ENCODE measurements around the gene PLCH1.

PLCH1 gene

DNA sequence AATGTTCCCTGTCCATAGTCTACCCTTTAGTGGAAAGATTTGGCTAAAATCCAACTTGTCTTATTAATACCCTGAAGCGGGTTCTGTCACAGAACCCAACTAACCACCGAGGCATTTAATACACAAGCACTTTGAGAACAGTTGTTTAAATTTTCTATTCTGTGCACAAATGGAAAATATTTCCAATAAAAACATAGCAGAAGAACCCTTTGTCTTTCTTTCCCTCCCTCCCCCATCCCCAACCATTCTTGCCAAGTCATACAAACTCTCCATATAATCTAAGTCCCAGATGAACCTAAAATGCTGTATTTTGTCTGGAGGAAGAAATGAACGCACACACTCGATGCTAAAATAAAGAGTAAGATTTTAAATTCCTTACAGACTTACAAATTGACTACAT is 324.5 kb downstream of the PLCH1 start:
- Histone ChIP-seq H3K27ac (ENCODE audit: low read length) (no peak overlapping the region), H3K9me3 (ENCODE audit: control insufficient read depth in 2 of 2, low read length in 2 of 2) (no peaks in the 10 kb centered on the region), H3K9ac (ENCODE audit: low read length in 2 of 2) (no peak overlapping the region), H3K36me3 (ENCODE audit: control insufficient read depth in 2 of 2, insufficient read depth in 2 of 2, low read length in 2 of 2) (no peaks in the 10 kb centered on the region), H3K4me3 (ENCODE audit: low read length in 2 of 2) (no peak overlapping the region), H3K27me3 (ENCODE audit: control insufficient read depth in 1 of 2, insufficient read depth in 2 of 2, low read length in 2 of 2) (no peaks in the 10 kb centered on the region), H3K4me1 (ENCODE audit: control insufficient read depth, insufficient read depth, low read length) (no peaks in the 10 kb centered on the region)

DNA sequence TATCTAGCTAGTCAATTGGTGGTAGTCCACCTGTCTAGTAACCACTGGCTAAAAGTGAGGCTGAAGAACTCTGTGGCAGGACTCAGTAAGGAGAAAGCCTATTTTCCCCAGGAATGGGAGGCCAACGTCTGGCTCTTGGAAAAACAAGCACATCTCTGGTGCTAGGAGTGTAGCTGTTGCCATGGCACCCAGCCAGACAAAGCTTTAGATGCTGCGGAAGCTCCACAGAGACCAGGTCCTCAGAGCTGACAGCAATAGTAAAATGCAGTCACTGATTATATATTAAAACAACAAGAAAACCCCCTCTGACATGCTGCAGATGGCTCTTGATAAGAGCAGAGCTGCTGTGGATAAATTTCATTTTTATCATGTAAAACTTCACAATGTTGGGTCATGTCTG is 326.5 kb downstream of the PLCH1 start:
- Histone ChIP-seq H3K36me3 (ENCODE audit: control insufficient read depth in 2 of 2, insufficient read depth in 2 of 2, low read length in 2 of 2) (no peaks in the 10 kb centered on the region), H3K9ac (ENCODE audit: low read length in 2 of 2) (no peak overlapping the region), H3K27me3 (ENCODE audit: control insufficient read depth in 1 of 2, insufficient read depth in 2 of 2, low read length in 2 of 2) (no peaks in the 10 kb centered on the region), H3K4me1 (ENCODE audit: control insufficient read depth, insufficient read depth, low read length) (no peaks in the 10 kb centered on the region), H3K4me3 (ENCODE audit: low read length in 2 of 2) (no peak overlapping the region), H3K27ac (ENCODE audit: low read length) (no peak overlapping the region), H3K9me3 (ENCODE audit: control insufficient read depth in 2 of 2, low read length in 2 of 2) (no peaks in the 10 kb centered on the region)

DNA sequence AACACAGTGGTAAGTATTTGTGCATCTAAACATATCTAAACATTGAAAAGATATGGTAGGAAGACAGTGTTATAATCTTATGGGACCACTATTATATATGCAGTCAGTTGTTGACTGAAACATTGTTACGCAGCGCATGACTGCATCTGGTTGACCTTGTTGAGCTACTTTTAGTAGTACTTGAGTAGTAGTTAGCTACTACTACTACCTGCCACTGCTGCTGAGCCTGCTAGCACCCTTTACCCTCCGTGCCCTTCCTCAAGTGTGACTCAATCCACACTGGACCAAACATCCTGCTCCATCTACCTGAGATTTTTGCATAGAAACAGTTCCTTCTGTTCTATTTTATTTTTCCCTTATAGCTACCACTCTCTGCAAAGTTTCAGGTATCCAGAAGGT is 327.8 kb downstream of the PLCH1 start:
- H3K27me3 ChIP-seq (ENCODE audit: control insufficient read depth in 1 of 2, insufficient read depth in 2 of 2, low read length in 2 of 2): no peaks in the 10 kb centered on the region
- no peaks in the 10 kb centered on the region for H3K36me3 ChIP-seq (ENCODE audit: control insufficient read depth in 2 of 2, insufficient read depth in 2 of 2, low read length in 2 of 2)
- H3K4me3 ChIP-seq (ENCODE audit: low read length in 2 of 2): no peak overlapping the region
- H3K9ac ChIP-seq (ENCODE audit: low read length in 2 of 2): no peak overlapping the region
- no peak overlapping the region for H3K27ac ChIP-seq (ENCODE audit: low read length)
- no peaks in the 10 kb centered on the region for H3K9me3 ChIP-seq (ENCODE audit: control insufficient read depth in 2 of 2, low read length in 2 of 2)
- H3K4me1 ChIP-seq (ENCODE audit: control insufficient read depth, insufficient read depth, low read length): no peaks in the 10 kb centered on the region

DNA sequence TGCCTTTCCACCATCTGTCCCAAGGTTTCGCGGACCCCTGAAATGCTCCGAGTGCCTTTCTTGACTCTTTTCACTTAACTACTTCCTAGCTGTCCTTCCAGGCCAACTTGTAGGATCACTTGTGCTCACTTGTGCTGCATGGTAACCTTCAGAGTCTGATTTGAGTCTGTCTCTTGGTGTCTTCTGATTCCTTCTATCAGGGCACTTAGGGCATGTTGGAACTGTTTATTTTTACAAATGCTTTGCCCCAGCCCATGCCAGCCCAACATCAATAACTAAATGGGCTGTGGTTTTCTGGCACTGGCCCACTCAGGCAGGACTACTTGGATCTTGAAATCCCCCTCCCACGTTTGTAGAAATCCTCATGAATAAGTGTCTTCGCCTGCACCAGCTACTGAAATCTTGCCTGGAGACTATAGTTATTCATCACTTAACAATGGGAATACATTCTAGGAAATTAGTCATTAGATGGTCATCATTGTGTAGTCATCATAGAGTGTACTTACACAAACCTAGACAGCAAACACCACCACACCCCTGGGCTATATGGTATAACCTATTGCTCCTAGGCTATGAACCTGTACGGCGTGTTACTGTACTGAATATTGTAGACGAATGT is 328.3 kb downstream of the PLCH1 start:
- Histone ChIP-seq H3K4me1 (ENCODE audit: control insufficient read depth, insufficient read depth, low read length) (no peaks in the 10 kb centered on the region), H3K27ac (ENCODE audit: low read length) (no peak overlapping the region), H3K36me3 (ENCODE audit: control insufficient read depth in 2 of 2, insufficient read depth in 2 of 2, low read length in 2 of 2) (no peaks in the 10 kb centered on the region), H3K27me3 (ENCODE audit: control insufficient read depth in 1 of 2, insufficient read depth in 2 of 2, low read length in 2 of 2) (no peaks in the 10 kb centered on the region), H3K9ac (ENCODE audit: low read length in 2 of 2) (no peak overlapping the region), H3K9me3 (ENCODE audit: control insufficient read depth in 2 of 2, low read length in 2 of 2) (no peaks in the 10 kb centered on the region), H3K4me3 (ENCODE audit: low read length in 2 of 2) (no peak overlapping the region)

DNA sequence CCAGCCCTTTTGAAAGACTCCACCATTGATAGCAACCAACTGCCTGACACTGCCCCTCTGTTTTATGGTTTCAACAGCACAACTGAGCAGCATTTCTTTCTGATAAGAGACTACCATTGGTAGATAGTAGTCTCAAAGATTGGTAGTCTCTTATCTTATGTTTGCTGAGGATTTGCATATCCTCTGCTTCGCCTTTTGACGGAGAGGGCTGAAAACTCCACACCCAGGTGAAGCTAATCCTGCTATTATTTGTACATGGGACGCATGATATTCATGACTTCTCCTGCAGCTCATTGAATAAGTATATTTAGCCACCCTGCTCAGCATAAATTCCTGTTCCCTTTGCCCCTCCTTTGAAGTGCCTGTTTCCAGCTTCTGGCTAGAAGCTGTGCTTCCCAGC is 332.0 kb downstream of the PLCH1 start:
- no peak overlapping the region for H3K9ac ChIP-seq (ENCODE audit: low read length in 2 of 2)
- H3K36me3 ChIP-seq (ENCODE audit: control insufficient read depth in 2 of 2, insufficient read depth in 2 of 2, low read length in 2 of 2): no peaks in the 10 kb centered on the region
- no peaks in the 10 kb centered on the region for H3K9me3 ChIP-seq (ENCODE audit: control insufficient read depth in 2 of 2, low read length in 2 of 2)
- H3K4me3 ChIP-seq (ENCODE audit: low read length in 2 of 2): no peak overlapping the region
- H3K4me1 ChIP-seq (ENCODE audit: control insufficient read depth, insufficient read depth, low read length): no peaks in the 10 kb centered on the region
- H3K27me3 ChIP-seq (ENCODE audit: control insufficient read depth in 1 of 2, insufficient read depth in 2 of 2, low read length in 2 of 2): no peaks in the 10 kb centered on the region
- H3K27ac ChIP-seq (ENCODE audit: low read length): no peak overlapping the region

DNA sequence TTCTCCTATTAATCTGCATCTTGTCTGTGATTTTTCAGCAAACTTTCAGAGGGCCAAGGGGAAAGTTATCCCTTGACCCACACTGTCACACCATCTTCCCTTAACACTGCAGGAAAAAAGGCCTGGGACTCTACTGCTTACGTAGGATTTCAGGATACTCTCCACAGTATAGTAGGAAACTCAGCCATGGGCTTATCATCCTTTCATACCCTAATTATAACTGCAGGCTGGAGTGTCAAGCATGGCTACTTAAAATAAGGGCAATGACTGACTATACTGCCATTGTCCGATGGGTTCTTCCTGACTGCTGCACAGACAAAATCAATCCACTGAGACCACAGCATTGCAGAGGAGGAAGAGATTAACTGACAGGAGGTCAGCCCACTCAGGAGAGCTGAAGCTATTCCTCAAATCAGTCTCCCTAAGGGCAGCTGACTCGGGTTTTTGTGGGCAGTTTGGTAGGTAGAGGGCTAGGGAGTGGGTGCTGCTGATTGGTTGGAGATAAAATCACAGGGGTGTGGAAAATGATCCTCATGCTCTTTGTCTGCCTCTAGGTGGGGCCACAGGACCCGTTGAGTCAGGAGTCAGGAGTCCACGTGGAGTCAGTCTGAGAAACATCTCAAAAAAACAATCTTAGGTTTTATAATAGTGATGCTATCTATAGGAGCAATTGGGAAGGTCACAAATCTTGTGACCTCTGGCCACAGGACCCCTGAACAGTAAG is 333.2 kb downstream of the PLCH1 start:
- Histone ChIP-seq H3K36me3 (ENCODE audit: control insufficient read depth in 2 of 2, insufficient read depth in 2 of 2, low read length in 2 of 2) (no peaks in the 10 kb centered on the region), H3K9ac (ENCODE audit: low read length in 2 of 2) (no peak overlapping the region), H3K4me3 (ENCODE audit: low read length in 2 of 2) (no peak overlapping the region), H3K9me3 (ENCODE audit: control insufficient read depth in 2 of 2, low read length in 2 of 2) (no peaks in the 10 kb centered on the region), H3K27me3 (ENCODE audit: control insufficient read depth in 1 of 2, insufficient read depth in 2 of 2, low read length in 2 of 2) (no peaks in the 10 kb centered on the region), H3K27ac (ENCODE audit: low read length) (no peak overlapping the region), H3K4me1 (ENCODE audit: control insufficient read depth, insufficient read depth, low read length) (no peaks in the 10 kb centered on the region)

DNA sequence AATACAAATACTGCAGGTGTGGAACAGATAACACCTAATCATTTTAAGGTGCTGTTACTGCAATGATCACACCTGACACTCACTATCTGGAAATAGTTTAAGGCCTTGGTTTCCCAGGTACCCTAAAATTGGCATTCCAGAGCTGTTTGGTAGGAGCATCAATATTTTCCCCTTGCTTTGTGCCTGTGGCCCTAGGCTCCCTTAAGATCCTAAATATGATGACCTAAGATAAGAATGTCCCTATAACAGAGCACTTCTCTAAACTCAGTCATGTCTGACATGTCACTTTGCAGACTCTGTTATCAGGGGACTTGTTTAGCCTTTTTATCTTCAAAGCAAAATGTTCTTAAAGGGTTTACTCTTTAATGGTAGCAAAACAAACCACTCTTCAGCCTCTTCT is 335.5 kb downstream of the PLCH1 start:
- Histone ChIP-seq H3K36me3 (ENCODE audit: control insufficient read depth in 2 of 2, insufficient read depth in 2 of 2, low read length in 2 of 2) (no peaks in the 10 kb centered on the region), H3K9me3 (ENCODE audit: control insufficient read depth in 2 of 2, low read length in 2 of 2) (no peaks in the 10 kb centered on the region), H3K4me1 (ENCODE audit: control insufficient read depth, insufficient read depth, low read length) (no peaks in the 10 kb centered on the region), H3K4me3 (ENCODE audit: low read length in 2 of 2) (no peak overlapping the region), H3K27me3 (ENCODE audit: control insufficient read depth in 1 of 2, insufficient read depth in 2 of 2, low read length in 2 of 2) (no peaks in the 10 kb centered on the region), H3K27ac (ENCODE audit: low read length) (no peak overlapping the region), H3K9ac (ENCODE audit: low read length in 2 of 2) (no peak overlapping the region)

DNA sequence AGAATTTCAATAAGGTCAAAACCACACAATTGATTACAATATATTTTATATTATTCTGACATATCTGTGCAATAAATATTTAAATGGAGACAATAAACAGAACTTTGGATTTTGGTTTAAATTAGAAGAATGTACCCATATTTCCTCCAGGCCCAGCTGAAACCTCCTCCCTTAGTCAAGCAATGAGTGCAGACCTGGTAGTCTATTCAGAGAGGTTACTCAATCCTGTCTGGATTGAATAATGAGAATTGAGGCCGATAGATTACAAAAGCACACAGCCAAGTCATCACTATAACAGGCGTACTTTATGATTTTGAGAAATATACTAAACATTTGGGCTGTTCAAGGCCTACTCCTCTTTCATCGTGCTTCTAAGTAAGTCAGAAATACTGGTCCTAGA is 336.9 kb downstream of the PLCH1 start:
- Histone ChIP-seq H3K4me3 (ENCODE audit: low read length in 2 of 2) (no peak overlapping the region), H3K9me3 (ENCODE audit: control insufficient read depth in 2 of 2, low read length in 2 of 2) (no peaks in the 10 kb centered on the region), H3K27ac (ENCODE audit: low read length) (no peak overlapping the region), H3K4me1 (ENCODE audit: control insufficient read depth, insufficient read depth, low read length) (no peaks in the 10 kb centered on the region), H3K9ac (ENCODE audit: low read length in 2 of 2) (no peak overlapping the region), H3K36me3 (ENCODE audit: control insufficient read depth in 2 of 2, insufficient read depth in 2 of 2, low read length in 2 of 2) (no peaks in the 10 kb centered on the region), H3K27me3 (ENCODE audit: control insufficient read depth in 1 of 2, insufficient read depth in 2 of 2, low read length in 2 of 2) (no peaks in the 10 kb centered on the region)

DNA sequence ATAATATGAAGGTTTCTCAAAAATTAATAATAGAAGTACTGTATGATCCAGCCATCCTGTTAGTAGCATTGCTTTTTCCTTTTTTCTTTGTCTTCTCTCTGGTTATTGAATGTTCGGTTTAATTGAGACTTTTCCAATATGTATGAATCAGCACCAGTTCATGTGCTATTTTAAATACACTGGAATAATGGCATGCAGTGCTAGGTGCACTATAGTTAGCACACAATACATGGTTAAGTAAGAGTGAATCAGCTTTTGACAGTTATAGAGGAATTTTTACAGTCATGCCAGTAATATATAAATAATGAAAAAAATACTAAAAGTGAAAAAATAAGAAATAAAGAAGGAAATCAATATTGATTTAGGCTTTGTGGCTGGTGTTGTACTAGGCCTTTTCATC is 337.5 kb downstream of the PLCH1 start:
- Histone ChIP-seq H3K9ac (ENCODE audit: low read length in 2 of 2) (no peak overlapping the region), H3K27me3 (ENCODE audit: control insufficient read depth in 1 of 2, insufficient read depth in 2 of 2, low read length in 2 of 2) (no peaks in the 10 kb centered on the region), H3K9me3 (ENCODE audit: control insufficient read depth in 2 of 2, low read length in 2 of 2) (no peaks in the 10 kb centered on the region), H3K4me1 (ENCODE audit: control insufficient read depth, insufficient read depth, low read length) (no peaks in the 10 kb centered on the region), H3K27ac (ENCODE audit: low read length) (no peak overlapping the region), H3K36me3 (ENCODE audit: control insufficient read depth in 2 of 2, insufficient read depth in 2 of 2, low read length in 2 of 2) (no peaks in the 10 kb centered on the region), H3K4me3 (ENCODE audit: low read length in 2 of 2) (no peak overlapping the region)

DNA sequence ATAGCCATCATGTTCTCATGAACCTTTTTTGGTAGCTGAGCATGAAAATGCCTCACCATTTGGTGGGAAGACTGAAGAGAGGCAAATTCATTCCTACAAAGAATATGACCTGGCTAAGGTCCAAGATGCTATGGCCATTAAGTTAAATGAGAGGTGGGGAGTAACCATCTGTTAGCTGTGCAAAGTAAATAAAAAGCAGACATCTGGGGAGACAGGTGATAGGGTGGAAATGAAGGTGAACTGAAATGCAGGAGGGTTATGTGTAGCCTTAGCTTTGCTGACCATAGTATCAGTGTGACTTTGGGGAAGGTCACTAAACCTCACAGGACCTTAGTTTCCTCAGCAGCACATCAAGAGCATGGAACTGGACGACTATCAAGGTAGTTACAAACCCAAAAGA is 340.4 kb downstream of the PLCH1 start:
- H3K9ac ChIP-seq (ENCODE audit: low read length in 2 of 2): no peak overlapping the region
- H3K36me3 ChIP-seq (ENCODE audit: control insufficient read depth in 2 of 2, insufficient read depth in 2 of 2, low read length in 2 of 2): no peaks in the 10 kb centered on the region
- no peak overlapping the region for H3K27ac ChIP-seq (ENCODE audit: low read length)
- H3K4me1 ChIP-seq (ENCODE audit: control insufficient read depth, insufficient read depth, low read length): no peaks in the 10 kb centered on the region
- no peak overlapping the region for H3K4me3 ChIP-seq (ENCODE audit: low read length in 2 of 2)
- H3K9me3 ChIP-seq (ENCODE audit: control insufficient read depth in 2 of 2, low read length in 2 of 2): no peaks in the 10 kb centered on the region
- H3K27me3 ChIP-seq (ENCODE audit: control insufficient read depth in 1 of 2, insufficient read depth in 2 of 2, low read length in 2 of 2): no peaks in the 10 kb centered on the region

DNA sequence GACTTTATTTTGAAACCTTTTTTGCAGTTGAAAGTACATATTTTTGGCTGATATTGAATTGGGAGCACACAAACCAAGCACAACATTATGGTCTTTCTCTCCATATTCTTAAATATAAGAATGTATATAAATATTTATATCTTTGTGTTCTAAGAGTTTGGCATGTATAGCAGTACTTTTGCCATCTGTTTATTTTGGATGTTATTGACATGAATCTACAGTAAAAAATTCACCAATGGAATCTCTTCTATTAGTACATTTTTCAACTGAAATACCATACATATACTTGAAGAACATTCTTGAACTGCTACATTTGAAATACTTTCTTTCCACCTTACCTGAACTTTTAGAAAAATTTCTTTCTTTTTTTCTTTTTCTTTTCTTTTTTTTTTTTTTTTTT is 342.2 kb downstream of the PLCH1 start:
- H3K4me1 ChIP-seq (ENCODE audit: control insufficient read depth, insufficient read depth, low read length): no peaks in the 10 kb centered on the region
- no peaks in the 10 kb centered on the region for H3K27me3 ChIP-seq (ENCODE audit: control insufficient read depth in 1 of 2, insufficient read depth in 2 of 2, low read length in 2 of 2)
- H3K27ac ChIP-seq (ENCODE audit: low read length): no peak overlapping the region
- H3K9me3 ChIP-seq (ENCODE audit: control insufficient read depth in 2 of 2, low read length in 2 of 2): no peaks in the 10 kb centered on the region
- H3K36me3 ChIP-seq (ENCODE audit: control insufficient read depth in 2 of 2, insufficient read depth in 2 of 2, low read length in 2 of 2): no peaks in the 10 kb centered on the region
- H3K9ac ChIP-seq (ENCODE audit: low read length in 2 of 2): no peak overlapping the region
- no peak overlapping the region for H3K4me3 ChIP-seq (ENCODE audit: low read length in 2 of 2)

Measured in stomach smooth muscle (tissue), 2 donors.